NB4 (cell line): ENCODE data around the gene CDADC1.

Experiments
- DNase-seq: peaks from one replicate; pipeline ENCODE4 v3.0.0; 2010; ENCODE audit warnings: low read depth
- H3K4me3 ChIP-seq: one replicate; pipeline ENCODE4 v1.5.1; 2011; ENCODE audit warnings: mild to moderate bottlenecking, low read depth, low read length, moderate library complexity
- MYC ChIP-seq: IDR thresholded peaks from 2 replicates; pipeline ENCODE4 v1.6.1; 2011; ENCODE audit warnings: low read depth, low read length
- POLR2A ChIP-seq: IDR thresholded peaks from 2 replicates; pipeline ENCODE4 v1.6.1; 2011; ENCODE audit warnings: mild to moderate bottlenecking; ENCODE audit not compliant: insufficient read length; ENCODE audit errors: extremely low read depth
- TF ChIP-seq, protein P1 (sequence below): IDR thresholded peaks from one replicate; pipeline ENCODE4 v1.5.1; 2012; ENCODE audit warnings: low read depth, low read length
- TF ChIP-seq, protein P2 (sequence below): IDR thresholded peaks from 2 replicates; pipeline ENCODE4 v1.6.1; 2011; ENCODE audit warnings: low read depth, low read length

CDADC1 gene

DNA sequence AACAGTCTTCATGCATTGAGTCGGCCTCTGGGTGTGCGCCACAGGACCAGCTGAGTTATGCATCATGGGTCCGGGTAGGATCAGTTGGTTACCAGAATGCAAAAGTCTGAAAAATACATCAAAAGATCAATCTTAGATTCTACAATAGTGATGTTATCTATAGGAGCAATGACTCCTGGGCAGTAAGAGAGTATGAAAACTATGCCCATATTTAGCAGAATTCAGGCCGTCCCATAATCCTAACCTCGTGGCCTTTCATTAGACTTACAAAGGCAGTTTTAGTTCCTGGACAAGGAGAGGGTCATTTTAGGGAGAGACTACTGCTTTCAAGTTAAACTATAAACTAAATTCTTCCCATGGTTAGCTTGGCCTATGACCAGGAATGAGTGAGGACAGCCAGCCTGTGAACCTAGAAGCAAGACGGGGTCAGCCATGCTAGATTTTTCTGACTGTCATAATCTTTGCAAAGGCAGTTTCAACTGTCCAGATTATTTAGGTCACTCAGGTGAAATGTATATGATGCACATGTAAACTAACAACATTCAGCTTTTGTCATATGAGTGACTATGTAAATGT is 11.8 kb upstream of the CDADC1 start:
- TF ChIP-seq, protein P1, sequence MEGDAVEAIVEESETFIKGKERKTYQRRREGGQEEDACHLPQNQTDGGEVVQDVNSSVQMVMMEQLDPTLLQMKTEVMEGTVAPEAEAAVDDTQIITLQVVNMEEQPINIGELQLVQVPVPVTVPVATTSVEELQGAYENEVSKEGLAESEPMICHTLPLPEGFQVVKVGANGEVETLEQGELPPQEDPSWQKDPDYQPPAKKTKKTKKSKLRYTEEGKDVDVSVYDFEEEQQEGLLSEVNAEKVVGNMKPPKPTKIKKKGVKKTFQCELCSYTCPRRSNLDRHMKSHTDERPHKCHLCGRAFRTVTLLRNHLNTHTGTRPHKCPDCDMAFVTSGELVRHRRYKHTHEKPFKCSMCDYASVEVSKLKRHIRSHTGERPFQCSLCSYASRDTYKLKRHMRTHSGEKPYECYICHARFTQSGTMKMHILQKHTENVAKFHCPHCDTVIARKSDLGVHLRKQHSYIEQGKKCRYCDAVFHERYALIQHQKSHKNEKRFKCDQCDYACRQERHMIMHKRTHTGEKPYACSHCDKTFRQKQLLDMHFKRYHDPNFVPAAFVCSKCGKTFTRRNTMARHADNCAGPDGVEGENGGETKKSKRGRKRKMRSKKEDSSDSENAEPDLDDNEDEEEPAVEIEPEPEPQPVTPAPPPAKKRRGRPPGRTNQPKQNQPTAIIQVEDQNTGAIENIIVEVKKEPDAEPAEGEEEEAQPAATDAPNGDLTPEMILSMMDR = no peak
- TF ChIP-seq MYC (no peak), POLR2A (no peak)
- TF ChIP-seq, protein P2, sequence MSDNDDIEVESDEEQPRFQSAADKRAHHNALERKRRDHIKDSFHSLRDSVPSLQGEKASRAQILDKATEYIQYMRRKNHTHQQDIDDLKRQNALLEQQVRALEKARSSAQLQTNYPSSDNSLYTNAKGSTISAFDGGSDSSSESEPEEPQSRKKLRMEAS = no peak
- no peak for DNase-seq
- H3K4me3 ChIP-seq = no peak overlapping the region

DNA sequence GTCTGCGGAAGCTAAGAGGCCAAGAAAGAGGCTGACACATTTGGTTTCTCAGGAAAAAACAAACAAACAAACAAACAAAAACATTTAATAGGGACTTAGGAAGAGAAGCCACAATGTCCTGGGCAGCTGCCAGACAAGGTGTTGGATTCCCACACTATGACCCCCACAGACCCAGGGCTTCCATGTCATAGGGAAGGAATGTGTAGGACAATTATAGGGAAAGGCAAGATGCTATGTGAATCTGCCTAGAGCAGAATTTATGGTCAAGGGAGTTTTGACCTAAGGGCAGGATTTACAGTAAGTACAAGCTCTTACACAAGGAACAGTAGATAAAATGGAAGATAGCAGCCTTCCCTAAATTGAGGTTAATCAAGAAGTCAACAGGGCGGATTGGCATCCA is 9.1 kb upstream of the CDADC1 start:
- no peak for DNase-seq
- no peak overlapping the region for H3K4me3 ChIP-seq
- no peak for TF ChIP-seq MYC

DNA sequence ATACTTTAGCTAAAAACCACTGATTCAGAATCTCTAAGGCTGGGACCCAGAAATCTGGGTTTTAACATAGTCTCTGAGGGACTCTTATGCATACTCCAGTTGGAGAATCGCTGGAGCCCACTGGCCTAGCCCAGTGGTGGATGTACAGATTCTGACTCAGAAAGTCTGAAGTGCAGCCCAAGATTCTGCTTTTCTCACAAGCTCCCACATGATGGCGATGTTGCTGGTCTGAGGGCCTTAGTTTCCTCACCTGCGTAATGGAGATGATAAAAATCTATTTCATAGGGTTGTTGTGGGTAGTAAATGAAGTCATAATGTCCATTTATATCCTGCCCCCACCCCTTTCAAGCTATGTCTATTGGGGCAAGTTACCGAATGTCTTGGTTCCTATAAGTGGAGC is 7.7 kb upstream of the CDADC1 start:
- peak; percentile 64 for DNase-seq
- no peak for TF ChIP-seq MYC
- TF ChIP-seq, protein P1 = peak; percentile 86
- no peak overlapping the region for H3K4me3 ChIP-seq

DNA sequence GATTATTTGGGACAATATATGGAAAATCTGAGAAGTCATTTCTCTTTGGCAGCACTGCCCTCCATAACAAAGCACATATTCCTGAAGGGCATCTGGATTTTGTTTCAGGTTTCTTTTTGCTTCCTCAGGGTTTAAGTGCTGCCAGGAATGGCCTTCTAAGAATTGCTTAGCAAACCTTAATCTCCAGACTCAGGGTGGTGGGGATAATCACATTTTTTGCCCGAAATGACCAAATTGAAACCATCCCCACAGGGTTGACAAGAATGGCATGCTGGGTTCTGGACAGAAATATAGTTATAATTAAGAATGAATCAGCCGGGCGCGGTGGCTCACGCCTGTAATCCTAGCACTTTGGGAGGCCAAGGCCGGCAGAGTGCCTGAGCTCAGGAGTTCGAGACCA is 6.4 kb upstream of the CDADC1 start:
- H3K4me3 ChIP-seq = no peak overlapping the region
- TF ChIP-seq, protein P1 = no peak
- TF ChIP-seq, protein P2 = no peak
- TF ChIP-seq POLR2A (no peak), MYC (no peak)
- DNase-seq = no peak

DNA sequence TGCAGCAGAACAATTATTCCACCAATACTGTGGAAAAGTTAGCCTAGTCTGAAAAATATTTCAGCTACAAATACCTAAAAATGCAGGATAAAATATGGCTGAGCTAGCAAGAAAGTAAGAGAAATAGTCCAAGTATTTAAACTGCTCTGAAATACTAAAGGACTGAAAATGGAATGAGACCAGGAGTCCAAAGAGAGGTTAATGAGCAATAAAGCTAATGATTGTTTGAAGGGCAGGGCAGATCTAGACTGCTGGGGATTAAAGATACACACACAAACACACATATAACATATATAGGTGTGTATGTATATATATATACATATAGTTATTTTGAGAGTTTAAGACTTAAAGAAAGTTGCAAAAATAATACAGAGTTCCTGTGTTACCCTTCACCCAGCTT is 2.6 kb upstream of the CDADC1 start:
- DNase-seq = no peak
- no peak for TF ChIP-seq MYC
- TF ChIP-seq POLR2A = no peak
- TF ChIP-seq, protein P2 = no peak
- TF ChIP-seq, protein P1 = no peak
- no peak overlapping the region for H3K4me3 ChIP-seq

DNA sequence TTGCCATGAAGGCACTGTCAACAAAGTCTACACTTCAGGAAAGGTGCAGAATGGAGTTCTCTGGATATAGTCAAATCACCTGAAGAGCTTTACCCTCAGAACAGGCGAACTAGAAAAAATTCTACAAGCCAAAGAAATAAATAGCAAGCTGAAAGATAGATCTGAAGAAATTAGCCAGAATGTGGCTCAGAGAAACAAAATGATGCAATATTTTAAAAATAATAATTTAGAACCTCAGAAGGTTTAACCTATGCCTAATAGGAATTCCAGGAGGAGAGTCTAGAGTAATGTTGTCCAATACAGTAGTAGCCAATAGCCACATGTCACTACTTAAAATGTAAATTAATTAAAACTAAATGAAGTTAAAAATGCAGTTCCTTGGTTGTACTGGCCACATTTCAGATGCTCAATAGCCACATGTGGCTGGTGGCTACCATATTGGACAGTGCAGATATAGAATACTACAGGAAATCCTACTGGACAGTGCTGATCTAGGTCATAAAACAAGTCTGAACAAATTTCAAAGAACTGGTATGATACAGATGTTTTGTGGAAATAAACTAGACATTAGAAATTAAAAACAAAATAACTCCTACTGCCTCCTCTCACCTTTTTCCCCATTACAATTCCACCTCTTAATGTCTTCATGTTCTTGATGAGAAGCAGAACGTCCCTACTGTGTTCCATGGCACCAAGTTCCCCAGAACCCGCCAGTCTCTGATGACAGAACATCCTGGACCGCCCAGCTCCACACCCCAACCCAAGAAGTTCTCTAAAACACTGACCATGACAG is 679 bp upstream of the CDADC1 start:
- no peak for TF ChIP-seq MYC
- TF ChIP-seq, protein P2 = peak; percentile 26; the same call in 1 of the 2 replicates
- H3K4me3 ChIP-seq = peak overlapping the region; percentile 92
- peak; percentile 15 for DNase-seq

DNA sequence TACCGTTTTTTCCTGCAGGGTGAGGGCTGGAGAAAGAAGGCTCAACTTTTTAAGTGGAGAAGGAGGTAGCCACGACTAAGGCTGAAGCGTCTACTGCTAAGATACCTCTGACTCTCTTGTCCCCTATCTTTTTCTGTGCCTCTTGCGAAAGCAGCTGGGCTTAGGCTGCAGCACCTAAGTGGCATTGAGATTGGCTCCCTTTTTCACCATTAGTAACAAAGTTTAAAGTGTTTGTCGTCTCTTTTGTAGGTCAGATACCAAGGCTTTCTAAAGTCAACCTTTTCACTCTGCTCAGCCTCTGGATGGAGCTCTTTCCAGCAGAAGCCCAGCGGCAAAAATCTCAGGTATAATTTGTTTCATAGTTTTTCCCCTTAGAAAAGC is 887 bp downstream of the CDADC1 start:
- peak overlapping the region; percentile 92 for H3K4me3 ChIP-seq
- TF ChIP-seq MYC = no peak
- TF ChIP-seq, protein P1 = peak; percentile 10
- DNase-seq = no peak
